ENCODE data around the gene CYP24A1.
A peak's percentile ranks its signal among the peaks of the same experiment; 100 is the strongest.

The CYP24A1 gene

DNA sequence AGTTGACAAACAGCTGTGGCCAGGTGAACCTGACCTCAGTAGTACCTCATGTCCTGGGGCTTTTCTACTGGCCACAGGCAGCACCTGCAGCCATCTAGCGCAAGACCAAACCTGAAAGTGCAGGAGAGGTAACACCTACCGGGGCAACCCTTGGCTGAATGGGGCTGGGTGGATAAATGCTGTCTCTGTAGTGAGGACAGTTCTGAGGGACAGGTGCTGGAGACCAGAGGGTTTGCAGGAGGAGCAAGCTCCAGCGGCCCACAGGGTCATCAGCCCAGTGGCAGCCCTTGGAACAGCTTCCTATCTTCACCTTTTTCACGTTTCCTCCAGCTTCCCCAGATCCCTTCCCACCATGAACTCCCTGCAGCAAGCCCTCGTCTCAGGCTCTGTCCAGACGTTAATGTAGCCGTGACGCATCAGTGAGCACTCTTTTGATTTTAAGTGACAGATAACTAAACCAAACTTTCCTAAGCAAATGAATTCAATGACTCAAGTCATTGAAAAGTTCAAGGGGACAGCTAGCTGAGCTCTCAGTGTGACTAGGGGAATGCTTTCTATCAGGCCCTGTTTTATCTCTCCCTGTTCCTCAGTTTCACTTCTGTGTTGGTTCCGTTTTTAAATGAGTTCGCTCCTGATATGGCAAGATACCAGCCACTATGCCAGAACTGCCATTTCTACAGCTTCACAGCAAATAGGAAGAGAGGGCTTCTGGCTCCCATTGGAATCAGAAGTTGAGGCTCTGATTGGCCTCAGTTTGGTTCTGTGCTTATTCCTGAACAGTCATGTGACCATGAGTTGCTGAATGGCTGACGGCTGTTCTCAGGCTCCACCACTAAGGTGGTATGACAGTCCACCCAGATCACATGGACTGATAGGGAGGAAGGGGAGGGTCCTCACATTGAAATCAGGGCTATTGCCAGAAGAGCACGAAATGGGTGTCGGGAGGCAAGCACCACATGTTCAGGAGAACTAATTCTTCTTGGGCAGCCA lies 22.0 kb upstream of the CYP24A1 start:
- no peak for DNase-seq (ENCODE audit: extremely low read depth, insufficient read length)
- Histone ChIP-seq H3K27me3 (replicated peaks; ENCODE audit: control insufficient read depth, insufficient read depth, low read length) (no peaks in the 10 kb centered on the region), H3K4me3 (replicated peaks; ENCODE audit: low read depth, low read length) (no peak overlapping the region), H3K36me3 (ENCODE audit: control insufficient read depth, insufficient read depth, low read length) (no peaks in the 10 kb centered on the region)
- TF ChIP-seq, protein P1, sequence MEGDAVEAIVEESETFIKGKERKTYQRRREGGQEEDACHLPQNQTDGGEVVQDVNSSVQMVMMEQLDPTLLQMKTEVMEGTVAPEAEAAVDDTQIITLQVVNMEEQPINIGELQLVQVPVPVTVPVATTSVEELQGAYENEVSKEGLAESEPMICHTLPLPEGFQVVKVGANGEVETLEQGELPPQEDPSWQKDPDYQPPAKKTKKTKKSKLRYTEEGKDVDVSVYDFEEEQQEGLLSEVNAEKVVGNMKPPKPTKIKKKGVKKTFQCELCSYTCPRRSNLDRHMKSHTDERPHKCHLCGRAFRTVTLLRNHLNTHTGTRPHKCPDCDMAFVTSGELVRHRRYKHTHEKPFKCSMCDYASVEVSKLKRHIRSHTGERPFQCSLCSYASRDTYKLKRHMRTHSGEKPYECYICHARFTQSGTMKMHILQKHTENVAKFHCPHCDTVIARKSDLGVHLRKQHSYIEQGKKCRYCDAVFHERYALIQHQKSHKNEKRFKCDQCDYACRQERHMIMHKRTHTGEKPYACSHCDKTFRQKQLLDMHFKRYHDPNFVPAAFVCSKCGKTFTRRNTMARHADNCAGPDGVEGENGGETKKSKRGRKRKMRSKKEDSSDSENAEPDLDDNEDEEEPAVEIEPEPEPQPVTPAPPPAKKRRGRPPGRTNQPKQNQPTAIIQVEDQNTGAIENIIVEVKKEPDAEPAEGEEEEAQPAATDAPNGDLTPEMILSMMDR (IDR thresholded peaks at IDR 0.05; ENCODE audit: insufficient read depth, low read length, poor library complexity, severe bottlenecking) = no peak

DNA sequence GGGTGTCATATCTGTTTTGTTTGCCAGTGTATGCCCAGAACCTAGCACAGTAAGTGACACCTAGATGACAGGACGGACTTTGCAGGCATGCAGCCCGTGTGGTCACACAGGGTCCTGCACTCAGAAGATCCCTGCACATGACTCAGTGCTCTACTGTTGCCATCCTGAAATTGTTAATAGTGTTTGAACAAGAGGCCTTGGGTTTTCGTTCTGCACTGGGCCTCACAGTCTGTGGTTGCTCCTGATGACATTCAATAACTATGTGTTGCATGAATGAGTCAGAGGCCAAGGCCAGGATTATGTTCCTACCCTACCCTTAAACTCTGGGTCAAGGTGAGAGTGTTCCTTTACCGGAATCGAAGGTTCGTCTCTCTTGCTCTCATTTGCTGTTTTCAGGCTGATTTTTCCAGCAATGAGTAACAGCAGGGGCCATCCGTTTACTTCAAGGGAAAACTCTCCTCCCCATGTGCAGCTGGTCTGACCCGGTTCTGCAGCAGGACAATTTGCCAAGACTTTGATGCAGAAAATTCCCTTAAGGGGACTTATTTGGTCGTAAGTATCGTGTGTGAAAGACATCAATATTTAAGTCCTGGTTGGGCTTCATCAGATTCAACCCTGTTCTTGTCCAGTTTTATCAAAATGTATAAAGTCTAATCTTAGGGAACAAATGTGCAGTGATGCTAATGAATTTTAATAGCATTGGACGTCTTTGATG lies 21.1 kb upstream of the CYP24A1 start:
- Histone ChIP-seq H3K36me3 (ENCODE audit: control insufficient read depth, insufficient read depth, low read length) (no peaks in the 10 kb centered on the region), H3K27me3 (replicated peaks; ENCODE audit: control insufficient read depth, insufficient read depth, low read length) (no peaks in the 10 kb centered on the region), H3K4me3 (replicated peaks; ENCODE audit: low read depth, low read length) (no peak overlapping the region)
- TF ChIP-seq, protein P1 (IDR thresholded peaks at IDR 0.05; ENCODE audit: insufficient read depth, low read length, poor library complexity, severe bottlenecking) = peak; percentile 1
- no peak for DNase-seq (ENCODE audit: extremely low read depth, insufficient read length)

DNA sequence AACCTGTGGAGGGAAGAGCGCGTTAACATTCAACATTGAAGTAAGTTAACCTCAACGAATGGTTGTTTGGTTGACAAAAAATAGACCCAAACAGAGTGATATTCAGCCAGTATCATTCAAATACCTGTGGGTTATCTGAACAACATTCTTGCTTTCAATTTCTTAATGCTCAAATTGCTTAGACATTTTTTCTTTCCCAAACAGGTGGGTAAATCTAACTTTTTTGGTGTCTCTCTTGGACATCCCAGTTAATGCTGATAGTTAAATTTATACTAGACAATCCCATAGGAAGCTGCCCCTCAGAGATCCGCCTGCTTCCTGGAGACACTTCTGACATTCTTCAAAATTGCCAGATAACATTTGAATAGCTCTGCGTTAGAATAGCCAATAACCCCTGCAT lies 20.0 kb upstream of the CYP24A1 start:
- TF ChIP-seq, protein P1 (IDR thresholded peaks at IDR 0.05; ENCODE audit: insufficient read depth, low read length, poor library complexity, severe bottlenecking) = no peak
- no peaks in the 10 kb centered on the region for H3K27me3 ChIP-seq (replicated peaks; ENCODE audit: control insufficient read depth, insufficient read depth, low read length)
- DNase-seq (ENCODE audit: extremely low read depth, insufficient read length) = no peak
- H3K36me3 ChIP-seq (ENCODE audit: control insufficient read depth, insufficient read depth, low read length) = no peaks in the 10 kb centered on the region
- H3K4me3 ChIP-seq (replicated peaks; ENCODE audit: low read depth, low read length) = no peak overlapping the region

DNA sequence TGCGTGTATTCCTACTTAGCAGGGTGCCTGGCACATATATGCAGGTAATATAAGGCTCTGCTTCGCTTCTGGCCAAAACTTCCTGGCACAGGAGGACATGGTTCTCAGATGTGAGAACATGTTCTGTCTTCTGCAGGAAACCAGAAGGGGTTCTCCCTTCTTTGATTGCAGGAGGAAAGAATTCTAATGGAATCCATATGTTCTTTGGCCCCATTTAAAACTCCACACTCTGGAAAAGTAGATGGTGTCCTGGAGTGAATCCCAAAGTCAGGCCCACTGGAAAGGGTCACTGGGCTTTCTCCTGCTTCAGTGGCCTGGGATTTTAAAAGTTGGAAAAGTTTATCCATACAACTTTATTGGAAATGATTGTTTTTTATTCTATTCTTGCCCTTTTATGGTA lies 16.4 kb upstream of the CYP24A1 start:
- TF ChIP-seq, protein P1 (IDR thresholded peaks at IDR 0.05; ENCODE audit: insufficient read depth, low read length, poor library complexity, severe bottlenecking) = no peak
- H3K27me3 ChIP-seq (replicated peaks; ENCODE audit: control insufficient read depth, insufficient read depth, low read length) = no peaks in the 10 kb centered on the region
- H3K4me3 ChIP-seq (replicated peaks; ENCODE audit: low read depth, low read length) = no peak overlapping the region
- no peak for DNase-seq (ENCODE audit: extremely low read depth, insufficient read length)
- no peaks in the 10 kb centered on the region for H3K36me3 ChIP-seq (ENCODE audit: control insufficient read depth, insufficient read depth, low read length)

DNA sequence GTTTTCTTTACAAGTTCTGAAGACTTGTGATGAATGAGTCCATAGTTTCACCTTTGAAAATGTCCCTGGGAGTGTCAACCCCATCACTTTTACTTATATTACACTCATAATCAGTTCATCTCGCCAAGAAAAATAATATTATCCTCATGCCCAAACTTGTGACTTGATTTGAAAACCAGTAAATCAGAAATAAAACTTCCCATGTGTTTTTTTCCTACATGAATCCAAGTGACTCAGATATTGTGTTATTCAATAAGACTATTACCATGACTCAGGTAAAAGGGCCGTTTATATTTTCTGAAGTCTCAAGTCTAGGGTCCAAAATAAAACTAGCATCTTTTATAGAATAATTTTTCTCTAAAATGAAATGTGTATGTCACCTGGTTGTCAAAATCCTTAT lies 15.8 kb upstream of the CYP24A1 start:
- Histone ChIP-seq H3K36me3 (ENCODE audit: control insufficient read depth, insufficient read depth, low read length) (no peaks in the 10 kb centered on the region), H3K4me3 (replicated peaks; ENCODE audit: low read depth, low read length) (no peak overlapping the region), H3K27me3 (replicated peaks; ENCODE audit: control insufficient read depth, insufficient read depth, low read length) (no peaks in the 10 kb centered on the region)
- DNase-seq (ENCODE audit: extremely low read depth, insufficient read length) = no peak
- TF ChIP-seq, protein P1 (IDR thresholded peaks at IDR 0.05; ENCODE audit: insufficient read depth, low read length, poor library complexity, severe bottlenecking) = no peak

Measured in GM06990 (cell line).